GM04503 (cell line): Measurements from ENCODE around the gene LHX5.
A peak's percentile ranks its signal among the peaks of the same experiment; 100 is the strongest.

Experiments used
- DNase-seq: peaks from one replicate; pipeline ENCODE4 v3.0.0-alpha.2; 2012; ENCODE audit warnings: low read depth

LHX5 gene

DNA sequence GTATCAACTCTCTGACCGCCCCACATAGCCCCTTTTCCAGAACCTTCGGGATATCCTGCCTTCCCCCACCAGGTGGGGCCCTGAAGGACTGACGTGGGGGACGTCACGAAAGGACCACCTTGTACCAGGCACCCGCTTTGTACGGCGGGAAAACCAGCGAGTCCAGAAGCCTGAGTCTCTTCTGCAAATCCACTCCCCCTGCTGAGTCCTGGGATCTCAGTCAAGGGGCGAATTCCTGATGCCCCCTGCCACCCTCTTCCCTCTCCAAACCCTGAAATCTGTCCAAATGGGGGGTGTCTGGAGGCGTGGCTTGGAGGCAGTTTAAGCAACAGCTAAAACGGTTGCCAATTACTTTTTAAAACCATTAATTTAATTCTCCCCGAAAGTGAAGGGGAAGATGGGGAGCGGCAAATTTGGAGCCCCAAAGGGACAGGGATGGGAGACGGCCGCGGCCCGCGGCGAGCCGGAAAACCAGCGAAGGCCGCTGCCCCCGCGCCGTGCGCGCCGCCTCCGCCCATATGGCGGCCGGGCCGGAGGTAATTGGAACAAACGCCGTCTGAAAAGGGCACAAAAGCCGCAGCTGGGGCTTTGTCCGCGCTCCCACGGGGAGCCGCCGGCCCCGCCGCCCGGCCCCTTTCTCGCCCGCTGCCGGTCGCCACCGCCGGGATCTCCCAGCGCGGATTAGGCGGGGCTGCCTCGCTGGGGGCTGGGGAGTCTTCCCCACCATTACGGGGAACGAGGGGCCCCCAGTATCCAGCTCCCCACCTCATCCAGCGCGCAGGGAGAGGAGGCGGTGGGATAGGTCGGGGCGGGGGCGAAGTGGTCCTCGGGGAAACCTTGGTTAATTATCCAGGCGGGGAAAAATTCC is 6.6 kb downstream of the LHX5 start:
- DNase-seq = no peak

DNA sequence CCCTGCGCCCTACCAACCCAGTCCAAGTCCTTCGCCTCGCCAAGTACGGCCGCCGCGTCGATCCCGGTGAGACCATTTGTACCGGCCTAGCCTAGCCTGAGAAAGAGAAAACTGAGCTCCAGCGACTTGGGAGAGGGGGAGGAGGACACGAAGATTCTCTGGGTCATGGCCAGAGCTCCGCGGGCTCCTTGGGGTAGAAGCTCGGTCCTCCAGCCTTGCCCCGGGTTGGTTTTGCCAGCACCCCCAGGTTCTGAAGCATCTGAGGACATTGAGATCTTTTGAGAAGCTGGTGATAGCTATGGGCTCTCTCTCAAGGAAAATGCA is 7.3 kb downstream of the LHX5 start:
- no peak for DNase-seq

DNA sequence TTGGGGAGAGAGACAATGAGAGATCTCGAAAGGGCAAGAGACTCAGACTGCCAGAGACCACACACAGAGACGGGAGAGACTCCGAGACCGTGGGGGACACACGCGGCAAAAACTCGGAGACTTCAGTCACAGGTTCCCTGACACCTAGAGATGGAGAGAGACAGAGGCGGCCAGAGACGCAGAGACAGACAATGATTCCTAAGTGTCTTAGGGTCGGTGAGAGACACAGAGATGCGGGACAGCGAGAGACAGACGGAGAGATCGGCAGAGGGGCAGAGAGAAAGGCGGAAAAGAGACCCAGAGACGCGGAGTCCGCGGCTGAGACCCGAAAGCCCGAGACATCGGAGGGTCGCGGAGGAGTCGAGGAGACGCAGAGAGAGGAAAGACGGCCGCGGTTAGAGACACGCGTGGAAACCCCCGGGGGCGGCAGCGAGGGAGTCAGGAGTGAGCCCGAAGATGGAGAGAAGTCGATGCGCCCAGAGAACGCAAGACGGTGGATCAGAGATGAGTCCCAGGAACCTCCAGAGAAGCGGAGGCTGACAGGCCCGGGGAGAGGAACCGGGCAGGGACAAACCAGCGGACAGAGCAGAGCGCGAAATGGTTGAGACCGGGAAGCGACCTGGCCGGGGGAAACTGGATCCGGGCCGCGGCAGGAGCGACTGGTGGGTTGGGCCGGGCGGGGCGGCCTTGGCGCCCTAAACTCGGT is 7.8 kb downstream of the LHX5 start:
- DNase-seq = no peak

DNA sequence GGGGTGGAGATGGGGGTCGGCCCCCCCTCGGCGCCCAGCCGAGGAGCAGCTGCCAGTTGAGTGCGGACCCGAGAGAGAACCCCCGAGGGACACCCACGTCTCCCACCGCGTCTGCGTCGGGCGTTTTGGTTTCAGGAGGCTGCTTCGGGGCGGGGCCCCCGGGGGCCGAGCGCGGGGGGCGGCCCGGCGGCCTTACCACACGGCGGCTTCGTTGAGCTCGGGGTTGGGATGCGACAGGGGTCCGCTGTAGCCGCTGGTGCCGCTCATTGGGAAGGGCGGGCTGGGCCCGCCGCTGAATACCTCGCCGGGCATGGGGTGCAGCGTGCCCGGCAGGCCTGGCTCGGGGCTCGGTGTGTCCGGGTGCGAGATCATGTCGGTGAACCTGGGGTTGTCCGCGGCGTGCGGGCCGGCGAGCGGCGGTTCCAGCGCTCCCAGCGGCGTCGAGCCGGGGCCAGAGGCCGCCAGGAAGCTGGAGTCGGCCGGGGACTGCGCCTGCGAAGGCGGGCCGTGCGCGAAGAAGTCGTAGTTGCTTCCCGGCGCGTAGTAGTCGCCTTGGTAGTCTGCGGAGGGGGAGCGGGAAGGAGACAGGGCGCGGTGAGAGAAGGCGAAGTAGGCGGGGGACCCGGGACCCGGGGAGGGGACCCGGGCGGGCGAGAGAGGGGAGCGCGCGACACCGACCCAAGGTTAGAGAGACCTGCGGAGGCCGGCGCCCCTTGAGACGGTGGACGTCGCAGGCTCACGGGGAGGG is 8.5 kb downstream of the LHX5 start:
- no peak for DNase-seq

DNA sequence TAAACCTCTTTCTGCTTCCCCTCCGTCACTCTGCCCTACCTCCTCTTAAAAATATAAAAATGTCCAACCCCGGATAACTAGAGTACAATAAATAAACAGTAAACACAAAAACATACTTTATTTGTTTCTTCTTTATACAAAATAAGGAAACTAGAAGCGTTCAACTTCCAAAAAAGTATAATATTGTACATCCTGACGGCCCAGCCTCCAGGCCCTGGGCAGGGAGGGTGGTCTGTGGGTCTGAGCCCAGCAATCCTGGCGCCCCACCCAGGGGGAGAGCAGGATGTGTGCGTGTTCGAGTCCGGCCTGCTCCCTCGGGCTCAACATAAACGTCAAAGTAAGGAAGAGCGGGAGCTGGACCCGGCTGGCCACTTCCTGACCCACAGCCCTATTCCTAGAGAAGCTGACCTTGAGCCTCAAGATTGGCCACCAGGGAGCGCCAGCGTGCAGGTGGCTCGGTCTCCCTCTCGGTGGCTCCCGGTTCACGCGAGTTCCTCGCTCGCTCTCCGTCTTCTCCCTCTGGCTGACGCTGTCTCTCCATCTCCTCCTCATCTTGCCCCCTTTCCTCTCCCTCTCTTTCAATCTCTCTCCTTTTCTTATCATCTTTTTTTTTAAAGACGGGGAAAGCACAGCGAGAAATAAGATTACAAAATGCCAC is 9.4 kb downstream of the LHX5 start:
- peak; percentile 14 for DNase-seq

DNA sequence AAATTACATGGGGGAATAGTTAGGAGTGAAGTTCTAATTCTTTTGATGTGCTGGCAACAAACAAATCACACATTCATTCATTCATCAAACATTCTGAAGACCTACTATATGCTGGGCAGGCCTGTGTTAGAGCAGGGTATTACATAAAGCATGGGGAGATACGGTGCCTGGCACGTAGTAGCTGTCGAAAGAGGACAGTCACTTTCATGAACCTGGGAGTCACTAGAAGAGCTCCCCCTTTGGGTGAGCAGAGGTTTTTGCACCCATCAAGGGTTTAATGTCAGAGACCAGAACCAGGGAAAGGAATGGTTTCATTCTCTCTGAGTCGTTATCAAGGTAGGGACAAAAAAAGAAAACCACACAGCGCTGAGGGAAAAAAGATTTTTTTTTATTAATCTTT is 10.0 kb downstream of the LHX5 start:
- DNase-seq = no peak

DNA sequence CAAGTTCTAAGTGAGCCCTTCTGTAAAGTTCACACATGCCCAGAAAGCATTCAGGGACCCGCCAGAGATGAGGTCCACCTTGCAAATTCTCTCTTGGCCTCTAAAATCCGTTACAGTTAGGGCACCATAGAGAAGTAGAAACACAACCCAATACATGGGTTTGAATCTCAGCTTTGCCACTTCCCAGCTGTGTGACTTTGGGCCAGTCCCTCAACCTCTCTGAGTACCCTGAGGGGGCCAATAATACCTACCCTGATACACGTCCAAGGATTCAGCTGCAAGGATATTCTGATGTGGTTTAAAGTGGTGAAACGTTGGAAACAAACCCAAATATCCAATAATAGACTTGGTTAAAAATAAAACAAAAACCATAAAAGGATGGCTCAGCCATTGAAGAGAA is 11.7 kb downstream of the LHX5 start:
- DNase-seq = no peak

DNA sequence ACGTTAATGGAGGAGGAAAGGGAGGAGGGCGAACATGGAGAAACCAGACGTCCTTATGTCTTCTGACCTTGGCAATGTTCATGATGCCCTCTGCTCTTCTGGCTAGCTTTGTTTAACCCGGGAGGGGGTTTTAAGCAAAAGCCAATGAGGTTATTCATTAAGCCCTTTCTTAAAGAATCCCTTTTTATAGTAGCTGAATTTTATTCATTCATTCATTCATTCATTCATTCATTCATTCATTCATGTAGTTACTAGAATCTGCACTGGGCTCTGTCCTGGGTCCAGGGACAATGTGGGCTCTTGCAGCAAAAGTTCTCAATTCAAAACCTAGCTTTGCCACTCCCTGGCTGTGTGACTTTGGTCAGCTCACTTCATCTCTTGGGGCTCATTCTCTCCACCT is 14.0 kb downstream of the LHX5 start:
- DNase-seq = no peak

DNA sequence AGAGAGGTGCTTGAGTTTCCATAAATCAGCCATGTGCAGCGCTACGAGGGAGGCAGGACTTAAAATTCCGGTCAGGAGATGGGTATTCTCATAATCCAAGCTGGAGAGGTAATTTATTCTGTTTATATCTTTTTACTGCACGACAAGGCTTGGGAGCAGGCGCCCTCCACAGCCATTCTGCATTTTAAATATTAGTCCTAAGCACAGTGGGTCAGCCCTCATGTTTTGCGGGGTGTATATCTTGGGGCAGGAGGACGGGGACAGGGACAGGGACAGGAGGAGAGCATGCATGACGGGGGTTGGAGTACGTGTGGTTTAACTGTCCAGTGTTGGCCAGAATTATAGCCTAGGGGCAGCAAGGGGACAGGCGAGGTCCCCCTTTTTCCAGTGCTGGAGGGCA is 14.5 kb downstream of the LHX5 start:
- no peak for DNase-seq

DNA sequence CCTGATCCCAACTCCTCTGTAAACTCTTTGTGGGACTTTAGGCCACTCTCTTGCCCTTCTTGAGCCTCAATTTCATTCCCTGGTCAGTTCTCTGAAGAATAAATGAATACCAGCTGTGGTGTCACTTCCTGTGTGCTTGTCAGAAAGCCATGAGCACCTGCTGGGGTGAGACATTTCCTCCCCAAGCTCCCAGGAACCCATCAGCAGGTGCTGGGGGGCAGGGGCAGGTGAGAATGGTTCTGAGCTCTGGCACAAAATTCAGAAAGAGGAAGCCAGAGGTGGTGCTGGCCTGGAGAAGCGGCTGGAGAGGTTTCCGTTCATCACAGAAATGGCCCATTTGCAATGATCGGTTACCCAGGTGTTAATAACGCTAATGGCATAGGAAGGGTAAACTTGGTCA is 14.9 kb downstream of the LHX5 start:
- no peak for DNase-seq

DNA sequence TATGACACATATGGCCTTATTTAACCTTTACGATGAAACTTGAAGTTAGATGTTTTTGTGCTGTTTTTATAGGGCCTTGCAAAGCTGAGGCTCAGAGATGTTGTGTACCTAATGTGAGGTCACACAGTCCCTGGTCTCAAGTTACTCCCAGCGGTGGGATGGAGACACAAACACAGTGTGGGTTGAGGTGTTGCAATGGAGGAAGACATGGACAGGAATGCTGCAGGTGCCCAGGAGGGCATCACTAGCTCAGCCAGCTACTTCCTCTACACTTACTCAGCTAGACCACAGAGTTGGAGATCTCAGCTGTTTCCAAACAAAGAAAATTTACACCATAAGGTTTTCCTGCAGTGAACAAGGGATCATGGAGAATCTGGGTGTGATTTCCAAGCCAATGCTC is 15.5 kb downstream of the LHX5 start:
- DNase-seq = no peak

DNA sequence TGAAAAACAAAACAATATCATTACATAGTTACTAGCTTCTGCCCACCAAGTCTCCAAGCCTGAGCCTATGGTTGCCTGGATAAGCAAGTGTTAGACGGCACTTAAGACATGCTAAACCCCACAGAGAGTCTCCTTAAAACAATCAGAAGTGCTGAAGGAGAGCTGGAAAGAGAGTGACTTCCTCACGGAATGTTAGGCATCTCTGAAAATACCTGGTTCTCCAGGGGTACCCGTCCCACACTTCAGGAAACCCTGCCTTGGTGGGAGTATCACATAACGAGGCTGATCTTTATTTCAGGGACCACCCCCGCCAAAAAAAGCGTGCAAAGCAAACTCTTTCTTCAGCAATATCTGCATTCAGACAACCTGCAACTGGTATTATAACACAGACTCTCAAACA is 18.3 kb downstream of the LHX5 start:
- no peak for DNase-seq

DNA sequence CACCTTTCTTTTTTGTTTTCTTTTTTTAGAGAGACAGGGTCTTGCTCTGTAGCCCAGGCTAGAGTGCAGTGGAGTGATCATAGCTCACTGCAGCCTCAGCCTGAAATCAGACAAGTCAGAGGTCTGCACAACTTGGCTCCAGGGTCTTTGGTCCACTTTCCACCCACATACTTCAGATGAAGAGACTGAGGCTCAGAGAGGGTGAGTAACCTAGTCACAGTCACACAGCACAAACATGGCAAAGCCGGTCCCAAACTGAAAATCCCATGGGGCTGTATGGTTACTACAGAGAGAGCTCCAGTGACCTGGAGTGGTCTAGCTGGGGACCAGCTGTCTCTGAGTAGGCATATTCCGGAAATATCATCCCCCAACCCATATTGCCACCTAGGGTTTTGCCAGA is 19.2 kb downstream of the LHX5 start:
- no peak for DNase-seq

DNA sequence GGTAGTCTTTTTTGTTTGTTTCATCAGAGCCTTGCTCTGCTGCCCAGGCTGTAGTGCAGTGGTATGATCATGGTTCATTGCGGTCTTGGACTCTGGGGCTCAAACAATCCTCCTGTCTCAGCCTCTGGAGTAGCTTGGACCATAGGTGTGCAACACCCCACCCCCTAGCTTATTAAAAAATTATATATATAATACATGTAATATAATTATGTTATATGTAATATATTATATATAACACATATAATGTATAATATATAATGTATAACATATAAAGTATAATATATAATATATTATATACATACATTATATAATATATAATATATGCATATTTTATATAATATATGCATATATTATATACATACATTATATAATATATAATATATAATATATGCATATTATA is 21.8 kb downstream of the LHX5 start:
- no peak for DNase-seq

DNA sequence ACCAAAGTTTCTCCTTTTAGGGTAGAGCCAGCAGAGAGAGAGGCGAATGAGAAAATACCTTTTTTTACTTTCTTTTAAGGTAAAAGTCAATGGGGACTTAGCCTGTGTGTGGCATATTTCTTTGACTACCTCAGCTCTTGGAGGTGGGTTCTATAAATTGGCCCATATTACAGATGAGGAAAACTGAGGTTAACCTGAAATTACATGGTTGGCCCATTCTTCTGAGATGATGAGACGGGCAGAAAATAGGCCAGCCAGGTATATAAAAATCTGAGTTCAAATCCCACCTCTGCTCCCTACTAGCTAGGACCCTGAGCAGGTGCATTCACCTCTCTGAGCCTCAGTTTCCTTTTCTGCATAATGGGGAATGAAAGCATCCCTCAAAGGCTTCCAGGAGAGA is 22.4 kb downstream of the LHX5 start:
- DNase-seq = no peak

DNA sequence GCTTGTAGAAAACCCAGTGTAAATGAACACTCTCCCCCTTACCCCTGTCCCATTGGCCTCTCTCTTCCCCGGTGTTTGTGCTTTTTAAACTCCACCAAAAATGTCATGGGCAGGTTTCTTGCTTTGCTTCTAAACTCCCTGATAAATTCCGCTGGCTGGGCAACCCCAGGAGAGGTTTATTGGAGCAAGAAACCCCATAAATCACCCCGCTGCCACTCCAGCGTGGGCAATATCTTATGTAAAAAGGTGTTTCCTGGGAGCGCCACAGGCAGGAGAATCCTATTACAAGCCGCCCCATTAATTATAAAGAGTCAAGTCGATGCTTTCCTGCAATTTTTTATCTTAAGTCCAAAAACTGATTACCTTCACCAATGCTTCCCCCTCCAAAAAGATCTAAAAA is 22.8 kb downstream of the LHX5 start:
- DNase-seq = no peak

DNA sequence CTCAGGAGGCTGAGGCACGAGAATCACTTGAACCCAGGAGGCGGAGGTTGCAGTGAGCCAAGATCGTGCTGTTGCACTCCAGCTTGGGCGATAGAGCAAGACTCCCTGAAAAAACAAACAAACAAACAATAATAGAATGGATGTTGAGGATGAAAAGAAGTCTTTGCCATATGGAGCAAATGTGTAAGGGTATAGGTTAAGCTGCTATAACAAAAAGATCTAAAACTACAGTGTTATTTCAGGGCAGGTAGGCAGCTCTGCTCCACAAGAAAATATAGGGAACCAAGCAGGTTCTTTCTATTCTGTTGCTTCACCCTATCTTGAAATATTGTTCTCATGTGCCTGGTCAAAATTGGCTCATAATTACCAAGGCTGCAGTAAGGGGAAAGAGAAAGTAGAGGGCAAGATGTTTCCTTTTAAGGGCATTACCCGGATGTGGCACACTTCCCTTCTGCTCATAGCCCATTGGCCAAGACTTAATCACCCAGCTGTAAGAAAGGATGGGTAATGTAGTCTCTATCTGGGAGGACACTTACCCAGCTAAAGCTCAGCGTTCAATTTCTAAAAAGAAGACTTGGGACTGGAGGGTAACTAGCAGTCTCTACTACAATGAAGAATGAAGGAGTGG is 26.0 kb downstream of the LHX5 start:
- DNase-seq = no peak

DNA sequence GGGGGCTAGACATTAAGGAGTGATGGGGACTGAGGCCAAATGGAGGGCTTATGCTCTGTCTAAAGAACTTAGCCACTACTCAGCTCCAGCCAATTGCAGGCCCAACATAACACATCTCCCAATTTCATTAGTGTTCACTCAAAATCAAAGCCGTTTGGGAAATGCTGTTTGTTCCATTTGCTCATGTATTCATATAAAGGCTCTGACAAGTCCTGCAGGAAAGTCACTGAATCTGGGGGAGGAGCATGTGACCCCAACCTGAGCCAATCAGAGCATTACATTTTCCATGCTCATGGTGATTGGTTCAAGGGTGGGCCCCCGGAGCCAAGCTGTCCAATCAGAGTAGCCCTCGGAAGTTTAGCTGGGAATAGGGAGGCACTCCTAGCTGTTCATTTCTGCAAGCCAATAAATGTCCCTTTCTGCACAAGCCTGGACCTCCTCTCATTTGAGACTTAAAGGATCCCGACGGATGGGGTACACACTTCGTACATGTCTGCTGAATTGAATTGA is 28.6 kb downstream of the LHX5 start:
- DNase-seq = no peak

DNA sequence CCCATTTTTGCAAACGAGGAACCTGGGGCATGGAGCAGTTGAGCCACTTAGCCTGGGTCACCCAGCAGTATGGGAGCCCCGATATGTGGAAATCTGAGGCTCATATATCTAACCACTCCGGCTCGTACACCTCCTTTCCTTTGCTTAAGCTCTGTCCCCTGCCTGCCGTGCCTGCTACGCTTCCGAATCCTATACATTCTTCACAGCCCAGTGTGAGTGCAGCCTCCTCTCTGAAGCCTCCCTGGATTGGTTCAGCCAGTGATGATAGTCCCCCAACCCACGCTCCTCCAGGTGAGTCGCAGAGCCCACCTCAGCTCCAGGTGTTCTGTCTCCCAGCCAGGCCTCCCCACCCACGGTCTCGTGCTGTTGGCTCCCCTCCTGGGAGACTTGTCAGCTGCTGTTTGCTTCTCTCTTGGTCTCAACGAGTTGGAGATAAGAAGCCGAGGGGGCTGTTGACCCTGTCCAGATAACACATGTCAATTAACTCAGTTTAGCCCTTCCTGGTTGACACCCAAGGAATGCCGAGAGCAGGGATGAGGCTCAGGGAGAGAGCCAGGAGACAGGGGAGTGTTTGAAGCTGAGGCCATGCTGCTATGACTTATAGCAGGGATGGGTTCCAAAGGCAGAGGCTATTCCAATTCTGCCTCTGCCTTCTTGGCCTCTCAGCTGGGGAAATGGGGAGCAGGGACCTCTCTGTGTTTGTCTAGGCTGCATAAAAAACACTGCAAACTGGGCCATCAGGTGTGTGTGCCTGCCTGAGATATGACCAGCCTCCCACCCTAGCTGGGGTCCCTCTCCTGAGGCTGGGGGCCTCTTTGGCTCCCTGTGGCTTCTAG is 30.5 kb downstream of the LHX5 start:
- no peak for DNase-seq

DNA sequence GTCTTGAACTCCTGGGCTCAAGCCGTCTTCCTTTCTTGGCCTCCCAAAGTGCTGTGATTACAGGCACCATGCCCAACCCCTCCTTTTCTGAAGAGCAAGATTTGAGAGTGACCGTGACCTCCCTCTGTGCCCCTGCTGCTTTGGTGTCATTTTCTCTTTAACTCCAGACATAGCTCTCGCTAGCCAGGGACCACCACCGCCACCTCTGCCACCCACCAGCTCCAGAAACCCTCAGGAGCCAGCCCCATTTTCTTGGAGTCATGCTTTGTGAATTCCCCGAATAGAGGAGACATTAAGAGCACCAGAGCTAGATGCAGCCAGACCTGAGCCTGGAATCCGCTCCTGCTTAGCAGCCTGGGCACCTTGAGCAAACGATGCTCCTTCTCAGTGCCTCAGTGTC is 31.3 kb downstream of the LHX5 start:
- no peak for DNase-seq

DNA sequence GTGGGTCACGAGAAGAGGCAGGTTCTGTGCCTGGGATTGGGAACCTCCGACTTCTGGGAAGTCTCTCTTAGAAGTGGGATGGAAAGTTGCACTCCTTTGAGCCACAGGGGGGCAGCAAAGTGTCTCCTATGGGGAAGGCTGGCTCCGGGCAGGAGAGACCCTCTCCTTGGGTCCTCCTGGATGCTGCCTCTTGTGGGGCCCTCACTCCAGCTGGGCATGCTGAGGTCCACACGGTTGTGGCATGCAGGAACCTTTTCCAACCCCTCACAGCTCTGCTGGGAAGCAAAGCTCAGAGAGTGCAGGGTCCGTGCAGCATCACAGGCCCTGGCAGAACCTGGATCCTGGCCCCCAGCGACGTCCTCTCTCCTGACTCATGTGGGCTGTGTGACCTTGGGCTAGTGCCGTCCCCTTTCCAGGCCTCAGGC is 32.1 kb downstream of the LHX5 start:
- no peak for DNase-seq
